KMS-11 (cell line): ENCODE results near the gene MAP3K9.

ENCODE experiments used
- H2AFZ ChIP-seq: fragments of 200-600 bp; sonication (generic); 2 replicates; pipeline ENCODE4 v1.6.1; 2016; ENCODE audit warnings: antibody characterized with exemption, mixed run types, low read depth
- H3K27ac ChIP-seq: fragments of 200-600 bp; sonication (generic); 2 replicates; pipeline ENCODE4 v1.6.1; 2016; ENCODE audit warnings: mild to moderate bottlenecking, mixed run types
- H3K27me3 ChIP-seq: fragments of 200-600 bp; sonication (generic); 2 replicates; pipeline ENCODE4 v1.6.1; 2017; ENCODE audit warnings: mild to moderate bottlenecking, low read depth, mixed run types, moderate library complexity; ENCODE audit not compliant: insufficient read depth
- H3K36me3 ChIP-seq: fragments of 200-600 bp; sonication (generic); 2 replicates; pipeline ENCODE4 v1.6.1; 2017; ENCODE audit warnings: mild to moderate bottlenecking, mixed run types; ENCODE audit not compliant: insufficient read depth
- H3K4me1 ChIP-seq: fragments of 200-600 bp; sonication (generic); 2 replicates; pipeline ENCODE4 v1.6.1; 2016; ENCODE audit warnings: mild to moderate bottlenecking, low read depth, mixed run types; ENCODE audit not compliant: poor library complexity, severe bottlenecking
- H3K4me2 ChIP-seq: fragments of 200-600 bp; sonication (generic); 2 replicates; pipeline ENCODE4 v1.7.0; 2016; ENCODE audit warnings: mild to moderate bottlenecking, mixed run types
- H3K4me3 ChIP-seq: fragments of 200-600 bp; sonication (generic); IDR thresholded peaks from 2 replicates; pipeline ENCODE4 v1.6.1; 2017; ENCODE audit warnings: low read depth, low read length, mixed read lengths; ENCODE audit not compliant: insufficient read depth
- H3K79me2 ChIP-seq: fragments of 200-600 bp; sonication (generic); 2 replicates; pipeline ENCODE4 v1.6.1; 2016; ENCODE audit warnings: low read depth, mixed run types; ENCODE audit not compliant: insufficient read depth
- H3K9ac ChIP-seq: fragments of 200-600 bp; sonication (generic); 2 replicates; pipeline ENCODE4 v1.6.1; 2016; ENCODE audit warnings: mild to moderate bottlenecking, mixed run types
- H4K20me1 ChIP-seq: fragments of 200-600 bp; sonication (generic); 2 replicates; pipeline ENCODE4 v1.6.1; 2016; ENCODE audit warnings: mild to moderate bottlenecking, mixed run types; ENCODE audit not compliant: insufficient read depth
- CTCF ChIP-seq: fragments of 200-600 bp; sonication (generic); conservative IDR thresholded peaks from 2 replicates; pipeline ENCODE4 v1.6.1; 2017; ENCODE audit warnings: low read depth, mild to moderate bottlenecking, antibody characterized with exemption, low read length, moderate library complexity, mixed read lengths

MAP3K9 gene

GRCh38 chr14:70718383-70719118 is 90.8 kb downstream of the MAP3K9 start:
- Histone ChIP-seq H3K4me1 (no peaks in the 10 kb centered on the region), H3K9ac (no peak overlapping the region), H3K27ac (no peak overlapping the region), H3K4me2 (no peak overlapping the region), H2AFZ (no peak overlapping the region), H3K36me3 (no peaks in the 10 kb centered on the region), H4K20me1 (no peaks in the 10 kb centered on the region), H3K79me2 (no peaks in the 10 kb centered on the region), H3K27me3 (no peaks in the 10 kb centered on the region), H3K4me3 (no peak overlapping the region)
- no peak for TF ChIP-seq CTCF

GRCh38 chr14:70716958-70717357 is 92.4 kb downstream of the MAP3K9 start:
- no peaks in the 10 kb centered on the region for H3K4me1 ChIP-seq
- H3K4me3 ChIP-seq = no peak overlapping the region
- H3K27ac ChIP-seq = no peak overlapping the region
- no peaks in the 10 kb centered on the region for H3K79me2 ChIP-seq
- no peak for TF ChIP-seq CTCF
- no peak overlapping the region for H3K9ac ChIP-seq
- no peaks in the 10 kb centered on the region for H3K27me3 ChIP-seq
- no peaks in the 10 kb centered on the region for H4K20me1 ChIP-seq
- no peak overlapping the region for H3K4me2 ChIP-seq
- H3K36me3 ChIP-seq = no peaks in the 10 kb centered on the region
- H2AFZ ChIP-seq = no peak overlapping the region

- H3K36me3 ChIP-seq = no peaks in the 10 kb centered on the region
- no peaks in the 10 kb centered on the region for H3K79me2 ChIP-seq
- no peaks in the 10 kb centered on the region for H4K20me1 ChIP-seq
- H3K4me3 ChIP-seq = no peak overlapping the region
- no peak overlapping the region for H2AFZ ChIP-seq
- no peak for TF ChIP-seq CTCF
- no peaks in the 10 kb centered on the region for H3K27me3 ChIP-seq
- H3K27ac ChIP-seq = no peak overlapping the region
- no peaks in the 10 kb centered on the region for H3K4me1 ChIP-seq
- H3K4me2 ChIP-seq = no peak overlapping the region
- H3K9ac ChIP-seq = no peak overlapping the region
Observed at GRCh38 chr14:70716483-70716882, 92.8 kb downstream of the MAP3K9 start.

GRCh38 chr14:70714055-70714550 is 95.2 kb downstream of the MAP3K9 start:
- H3K4me2 ChIP-seq = no peak overlapping the region
- no peak overlapping the region for H2AFZ ChIP-seq
- no peak overlapping the region for H3K27ac ChIP-seq
- H3K4me3 ChIP-seq = no peak overlapping the region
- H3K27me3 ChIP-seq = no peaks in the 10 kb centered on the region
- H3K4me1 ChIP-seq = no peaks in the 10 kb centered on the region
- no peaks in the 10 kb centered on the region for H3K36me3 ChIP-seq
- H3K79me2 ChIP-seq = no peaks in the 10 kb centered on the region
- peak; percentile 76 for TF ChIP-seq CTCF
- H4K20me1 ChIP-seq = no peaks in the 10 kb centered on the region
- no peak overlapping the region for H3K9ac ChIP-seq
